Endothelial cell of umbilical vein (primary cell): Measurements from ENCODE around the gene DCAF5. TPM values are rescaled to one million over a fixed set of nuclear protein-coding genes. Genes with fewer than 3 reads are reported as not detected.

Experiments
- BruUV-seq: library from RNA; stranded (reverse); fragments of 400-500 nt; replicated peaks from 2 replicates; lab custom pipeline; 2021; lab: Mats Ljungman, UMichigan
- CTCF ChIA-PET: fragments of 300-600, 350-600 bp; sonication (Branson Sonifier 250); formaldehyde crosslinking; loops from one replicate; lab custom pipeline; 2021; ENCODE audit warnings: antibody characterized with exemption, inconsistent platforms; lab: Charles Lee
- POLR2A ChIA-PET: fragments of 300-600, 350-600 bp; sonication (Branson Sonifier 250); formaldehyde crosslinking; loops from one replicate; lab custom pipeline; 2021; ENCODE audit warnings: antibody characterized with exemption, inconsistent platforms; lab: Charles Lee
- DNase-seq: peaks from one replicate; pipeline ENCODE4 v3.0.0-alpha.2; 2011; ENCODE audit warnings: low read depth, low spot score
- FAIRE-seq: peaks from 2 replicates; lab custom pipeline; 2011; peaks lifted over from hg19 to GRCh38; lab: Jason Lieb, UNC
- H2AFZ ChIP-seq: 2 replicates; pipeline ENCODE4 v1.6.0; 2012; ENCODE audit warnings: low read depth, low read length, control low read depth, inconsistent platforms
- H3K27ac ChIP-seq: 2 replicates; pipeline ENCODE4 v1.5.1; 2011; ENCODE audit warnings: low read depth, mild to moderate bottlenecking, control low read depth, low read length, moderate library complexity; ENCODE audit not compliant: insufficient read depth
- H3K27me3 ChIP-seq, 2 experiments: 2 replicates each; pipeline versions ENCODE4 v1.6.0 to v1.6.1; 2011; ENCODE audit warnings: low read length in 2 of 2, mixed read lengths in 1 of 2; ENCODE audit not compliant: control insufficient read depth in 2 of 2, insufficient read depth in 2 of 2
- H3K36me3 ChIP-seq, 2 experiments: 2 replicates in 1 of 2; 3 replicates in 1 of 2; pipeline ENCODE4 v1.5.1; 2011; ENCODE audit warnings: low read length in 2 of 2, mild to moderate bottlenecking in 1 of 2, moderate library complexity in 1 of 2; ENCODE audit not compliant: control insufficient read depth in 2 of 2, insufficient read depth in 2 of 2; ENCODE audit errors: extremely low read depth in 1 of 2
- H3K4me1 ChIP-seq: 3 replicates; pipeline ENCODE4 v1.5.1; 2011; ENCODE audit warnings: mild to moderate bottlenecking, low read length; ENCODE audit not compliant: control insufficient read depth, insufficient read depth; ENCODE audit errors: extremely low read depth
- H3K4me2 ChIP-seq: 2 replicates; pipeline ENCODE4 v1.6.1; 2011; ENCODE audit warnings: low read length, control low read depth, mixed read lengths; ENCODE audit not compliant: insufficient read depth
- H3K4me3 ChIP-seq, 3 experiments: fragments of 200-600 bp in 1 of 3; sonication (generic), shearing (Covaris generic) in 1 of 3; replicated peaks in 1 of 3; 2 replicates each; pipeline ENCODE4 v1.5.1; 2011 to 2016; ENCODE audit warnings: control low read depth in 3 of 3, low read length in 3 of 3, mild to moderate bottlenecking in 2 of 3, inconsistent platforms in 1 of 3, low read depth in 1 of 3, moderate library complexity in 1 of 3; ENCODE audit not compliant: insufficient read depth in 1 of 3
- H3K79me2 ChIP-seq: 2 replicates; pipeline ENCODE4 v1.6.0; 2012; ENCODE audit warnings: low read length, inconsistent platforms; ENCODE audit not compliant: control insufficient read depth, insufficient read depth
- H3K9ac ChIP-seq: replicated peaks from 2 replicates; pipeline ENCODE3; 2011; ENCODE audit warnings: low read length, control low read depth; ENCODE audit not compliant: insufficient read depth; ENCODE audit errors: extremely low read depth
- H3K9me1 ChIP-seq: replicated peaks from 3 replicates; pipeline ENCODE4 v1.6.0; 2011; ENCODE audit warnings: mild to moderate bottlenecking, low read length; ENCODE audit not compliant: control insufficient read depth, insufficient read depth; ENCODE audit errors: extremely low read depth
- H3K9me3 ChIP-seq: replicated peaks from 2 replicates; pipeline ENCODE4 v1.5.1; 2012; ENCODE audit warnings: low read length, inconsistent platforms; ENCODE audit not compliant: control insufficient read depth, insufficient read depth
- H4K20me1 ChIP-seq: replicated peaks from 2 replicates; pipeline ENCODE3; 2011; ENCODE audit warnings: mild to moderate bottlenecking, low read length; ENCODE audit not compliant: control insufficient read depth, insufficient read depth; ENCODE audit errors: extremely low read depth
- CTCF ChIP-seq, 2 donors: IDR thresholded peaks; 1 replicate in 1 of 2; 2 replicates in 1 of 2; pipeline ENCODE4 v1.5.1; 2011; ENCODE audit warnings: low read length in 2 of 2, mild to moderate bottlenecking in 2 of 2, moderate library complexity in 2 of 2, control low read depth in 1 of 2, inconsistent platforms in 1 of 2, low read depth in 1 of 2; ENCODE audit not compliant: insufficient read depth in 1 of 2; ENCODE audit errors: extremely low read depth in 1 of 2
- FOS ChIP-seq: IDR thresholded peaks from 2 replicates; pipeline ENCODE4 v1.6.1; 2011; ENCODE audit warnings: mild to moderate bottlenecking, low read length, moderate library complexity, borderline replicate concordance; ENCODE audit not compliant: insufficient read depth
- GATA2 ChIP-seq: IDR thresholded peaks from 2 replicates; pipeline ENCODE4 v1.7.0; 2011; ENCODE audit warnings: low read depth, mild to moderate bottlenecking, moderate library complexity, mixed read lengths, low read length; ENCODE audit not compliant: insufficient read length, insufficient read depth
- POLR2A ChIP-seq: IDR thresholded peaks from 2 replicates; pipeline ENCODE4 v1.6.1; 2012; ENCODE audit warnings: low read depth, mild to moderate bottlenecking, control low read depth, low read length
- POLR2AphosphoS5 ChIP-seq: IDR thresholded peaks from 2 replicates; pipeline ENCODE4 v1.6.1; 2012; ENCODE audit warnings: low read depth, mild to moderate bottlenecking, control low read depth, low read length, moderate library complexity; ENCODE audit not compliant: insufficient read depth
- dilution Hi-C: fragments of 300-500 bp; cut with MboI; formaldehyde crosslinking; loops from one replicate; pipeline ENCODE4 v1.15.0; 2019; ENCODE audit warnings: low sequenced_read_pairs; ENCODE audit not compliant: extremely low pct_ligation_motif_present
- intact Hi-C: fragments of 100-400 bp; cut with micrococcal nuclease; formaldehyde crosslinking; loops from one replicate; pipeline ENCODE4 v1.10.0; 2022
- polyA plus RNA-seq, 4 experiments: library from polyadenylated mRNA; depleted of rRNA in 3 of 4; stranded (reverse) in 3 of 4; unstranded in 1 of 4; fragments of >200 nt; gene quantifications; 2 replicates each; pipeline versions ENCODE4 v1.2.1 to v1.2.3, GENCODE V29; 2011 to 2012; ENCODE audit warnings: missing spikeins in 1 of 4
- total RNA-seq: library from RNA; stranded (reverse); gene quantifications from 2 replicates; pipeline ENCODE4 v1.2.3, GENCODE V29; 2021

DCAF5 gene
- total and polyA plus RNA-seq, 2 donors (not counting 3 experiments of a cell fraction or from before 2014, with no cell fraction given) = 37.9 to 52.5 TPM

GRCh38 chr14:69052181-69052601 lies 100.7 kb downstream of the DCAF5 start:
- no peak overlapping the region for H3K9ac ChIP-seq
- no peak overlapping the region for H3K4me3 ChIP-seq
- H3K9me1 ChIP-seq = no peaks in the 10 kb centered on the region
- H3K36me3 ChIP-seq = peaks cover 4 to 13% of the 10 kb centered on the region in 2 experiments
- H3K27ac ChIP-seq = peak overlapping the region; percentile 62
- TF ChIP-seq GATA2 (peak; percentile 67), POLR2A (peak; percentile 40), POLR2AphosphoS5 (peak; percentile 36), CTCF (IDR thresholded peaks at IDR 0.05; ENCODE audit: extremely low read depth in 1 of 2, insufficient read depth in 1 of 2, low read depth in 1 of 2, low read length in 2 of 2) (no peak), FOS (peak; percentile 37)
- DNase-seq (peak; percentile 95), FAIRE-seq (peak; percentile 93)
- H3K4me2 ChIP-seq = peak overlapping the region; percentile 50
- intact Hi-C loops = no loop called here
- H3K4me1 ChIP-seq = peaks cover 71% of the 10 kb centered on the region
- no peaks in the 10 kb centered on the region for H4K20me1 ChIP-seq
- no peaks in the 10 kb centered on the region for H3K27me3 ChIP-seq
- no peaks in the 10 kb centered on the region for H3K9me3 ChIP-seq
- ChIA-PET CTCF (interaction anchor here (1.3 to 3.5 kb wide), 4 partner anchors 13 to 55 kb away, joined by 3 to 25 read pairs (median 6); no protein-coding TSS in a partner anchor), POLR2A (no interaction called here)
- dilution Hi-C loops = no loop called here
- H3K79me2 ChIP-seq = peaks cover 10% of the 10 kb centered on the region
- no TSS peak for BruUV-seq
- H2AFZ ChIP-seq = no peak overlapping the region
